H9 (cell line): ENCODE measurements around the gene DISC1. TPM values are rescaled to one million over a fixed set of nuclear protein-coding genes. Genes with fewer than 3 reads are reported as not detected.

Experiments used
- DNase-seq: peaks from one replicate; pipeline ENCODE4 v3.0.0-alpha.2; 2017
- H2AFZ ChIP-seq: one replicate; pipeline ENCODE4 v1.6.1; 2013; ENCODE audit warnings: mild to moderate bottlenecking, low read length, control low read depth, moderate library complexity
- H2AK5ac ChIP-seq: 2 replicates; pipeline ENCODE4 v1.6.1; 2013; ENCODE audit warnings: low read length, control low read depth, mixed read lengths; ENCODE audit not compliant: insufficient read length
- H2BK120ac ChIP-seq: one replicate; pipeline ENCODE4 v1.6.1; 2013; ENCODE audit warnings: low read depth, mild to moderate bottlenecking, low read length, control low read depth, inconsistent platforms; ENCODE audit not compliant: poor library complexity, severe bottlenecking
- H2BK12ac ChIP-seq: 2 replicates; pipeline ENCODE4 v1.6.1; 2013; ENCODE audit warnings: low read length, control low read depth, mixed read lengths, low read depth; ENCODE audit not compliant: insufficient read length
- H2BK15ac ChIP-seq: 2 replicates; pipeline ENCODE4 v1.6.1; 2013; ENCODE audit warnings: low read depth, low read length, control low read depth
- H2BK20ac ChIP-seq: one replicate; pipeline ENCODE4 v1.6.1; 2013; ENCODE audit warnings: low read depth, mild to moderate bottlenecking, low read length, control low read depth, inconsistent platforms; ENCODE audit not compliant: poor library complexity, severe bottlenecking
- H2BK5ac ChIP-seq: 2 replicates; pipeline ENCODE4 v1.6.1; 2013; ENCODE audit warnings: low read length, control low read depth, mixed read lengths; ENCODE audit not compliant: insufficient read length
- H3K14ac ChIP-seq: 2 replicates; pipeline ENCODE4 v1.6.1; 2013; ENCODE audit warnings: low read length, control low read depth; ENCODE audit not compliant: insufficient read depth
- H3K18ac ChIP-seq: 2 replicates; pipeline ENCODE4 v1.6.1; 2013; ENCODE audit warnings: low read depth, mild to moderate bottlenecking, mixed read lengths, low read length, control low read depth; ENCODE audit not compliant: insufficient read length
- H3K23ac ChIP-seq: 2 replicates; pipeline ENCODE4 v1.6.1; 2013; ENCODE audit warnings: low read length, control low read depth, mixed read lengths, low read depth; ENCODE audit not compliant: insufficient read length
- H3K23me2 ChIP-seq: 2 replicates; pipeline ENCODE4 v1.6.1; 2013; ENCODE audit warnings: low read depth, mild to moderate bottlenecking, mixed read lengths, low read length, control low read depth; ENCODE audit not compliant: insufficient read length, poor library complexity, severe bottlenecking
- H3K27ac ChIP-seq: 2 replicates; pipeline ENCODE4 v1.5.1; 2013; ENCODE audit warnings: low read length, control low read depth, mixed read lengths, low read depth; ENCODE audit not compliant: insufficient read length
- H3K27me3 ChIP-seq: 2 replicates; pipeline ENCODE4 v1.6.1; 2013; ENCODE audit warnings: low read length, control low read depth, inconsistent platforms; ENCODE audit not compliant: insufficient read depth
- H3K4ac ChIP-seq: 2 replicates; pipeline ENCODE4 v1.6.1; 2013; ENCODE audit warnings: low read depth, mild to moderate bottlenecking, control low read depth, inconsistent platforms, low read length, moderate library complexity
- H3K4me1 ChIP-seq: 2 replicates; pipeline ENCODE4 v1.6.1; 2013; ENCODE audit warnings: low read length, control low read depth, inconsistent platforms; ENCODE audit not compliant: insufficient read depth
- H3K4me2 ChIP-seq: 2 replicates; pipeline ENCODE4 v1.6.1; 2013; ENCODE audit warnings: low read length, control low read depth, mixed read lengths; ENCODE audit not compliant: insufficient read length, insufficient read depth
- H3K56ac ChIP-seq: 2 replicates; pipeline ENCODE4 v1.6.1; 2013; ENCODE audit warnings: low read depth, mild to moderate bottlenecking, mixed read lengths, low read length, control low read depth; ENCODE audit not compliant: insufficient read length
- H3K79me1 ChIP-seq: 2 replicates; pipeline ENCODE4 v1.6.1; 2013; ENCODE audit warnings: low read depth, mild to moderate bottlenecking, moderate library complexity, low read length, control low read depth, inconsistent platforms; ENCODE audit not compliant: insufficient read depth, poor library complexity, severe bottlenecking
- H3K79me2 ChIP-seq: 2 replicates; pipeline ENCODE4 v1.6.1; 2013; ENCODE audit warnings: low read length, control low read depth, inconsistent platforms; ENCODE audit not compliant: insufficient read depth
- H3K9ac ChIP-seq: 2 replicates; pipeline ENCODE4 v1.6.1; 2013; ENCODE audit warnings: low read length, control low read depth, mixed read lengths; ENCODE audit not compliant: insufficient read length; ENCODE audit errors: extremely low read depth
- H3K9me3 ChIP-seq: one replicate; pipeline ENCODE4 v1.6.1; 2013; ENCODE audit warnings: low read depth, low read length, inconsistent platforms; ENCODE audit not compliant: control insufficient read depth
- H3T11ph ChIP-seq: one replicate; pipeline ENCODE4 v1.6.1; 2013; ENCODE audit warnings: mild to moderate bottlenecking, low read length, control low read depth, inconsistent platforms
- H4K20me1 ChIP-seq: one replicate; pipeline ENCODE4 v1.6.1; 2013; ENCODE audit not compliant: control insufficient read depth, insufficient read length, insufficient read depth
- H4K5ac ChIP-seq: 2 replicates; pipeline ENCODE4 v1.6.1; 2013; ENCODE audit warnings: low read depth, mild to moderate bottlenecking, mixed read lengths, low read length, control low read depth; ENCODE audit not compliant: insufficient read length
- H4K8ac ChIP-seq: replicated peaks from 2 replicates; pipeline ENCODE4 v1.6.1; 2013; ENCODE audit warnings: low read length, control low read depth, mixed read lengths, low read depth; ENCODE audit not compliant: insufficient read length
- H4K91ac ChIP-seq: 2 replicates; pipeline ENCODE4 v1.6.1; 2013; ENCODE audit warnings: low read depth, mild to moderate bottlenecking, moderate library complexity, mixed read lengths, low read length, control low read depth; ENCODE audit not compliant: insufficient read length
- H3K27ac Mint-ChIP-seq, 3 experiments: 2 replicates in 2 of 3; 3 replicates in 1 of 3; pipeline ENCODE4 v1.8.0; 2020 to 2021; ENCODE audit warnings: mixed read lengths in 3 of 3, mild to moderate bottlenecking in 1 of 3, moderate library complexity in 1 of 3
- H3K27me3 Mint-ChIP-seq: 2 replicates; pipeline ENCODE4 v1.8.0; 2021; ENCODE audit warnings: low read depth, mild to moderate bottlenecking, moderate library complexity, mixed read lengths
- H3K36me3 Mint-ChIP-seq, 3 experiments: 2 replicates in 2 of 3; 3 replicates in 1 of 3; pipeline ENCODE4 v1.8.0; 2020 to 2021; ENCODE audit warnings: low read depth in 3 of 3, mixed read lengths in 3 of 3; ENCODE audit not compliant: insufficient read depth in 1 of 3
- H3K4me1 Mint-ChIP-seq, 2 experiments: 2 replicates each; pipeline ENCODE4 v1.8.0; 2020; ENCODE audit warnings: mixed read lengths in 2 of 2
- H3K4me3 Mint-ChIP-seq, 2 experiments: 2 replicates in 1 of 2; 3 replicates in 1 of 2; pipeline ENCODE4 v1.8.0; 2020 to 2021; ENCODE audit warnings: mild to moderate bottlenecking in 2 of 2, mixed read lengths in 2 of 2, moderate library complexity in 1 of 2
- H3K9me3 Mint-ChIP-seq, 2 experiments: 2 replicates in 1 of 2; 3 replicates in 1 of 2; pipeline ENCODE4 v1.8.0; 2020; ENCODE audit warnings: mild to moderate bottlenecking in 2 of 2, mixed read lengths in 2 of 2, moderate library complexity in 1 of 2
- CTCF ChIP-seq: fragments of 200-600 bp; sonication (generic); conservative IDR thresholded peaks from 3 replicates; pipeline ENCODE4 v1.8.0; 2021; ENCODE audit warnings: antibody characterized with exemption, mild to moderate bottlenecking
- total RNA-seq: library from RNA; stranded (reverse); gene quantifications from 2 replicates; pipeline ENCODE4 v1.2.1, GENCODE V29; 2021

The DISC1 gene
- total RNA-seq, 1 experiment from 2014 or later: 2.5 TPM

- Histone ChIP-seq H2BK12ac (no peak overlapping the region), H4K5ac (no peak overlapping the region)
Observed at GRCh38 chr1:231707407-231707806, 80.8 kb downstream of the DISC1 start.

More at GRCh38 chr1:231707407-231707806, 80.8 kb downstream of the DISC1 start:
- Histone ChIP-seq H4K20me1 (no peaks in the 10 kb centered on the region), H3K23me2 (no peaks in the 10 kb centered on the region), H4K8ac (no peak overlapping the region), H2BK5ac (no peak overlapping the region), H3K79me2 (no peaks in the 10 kb centered on the region), H3T11ph (no peak overlapping the region), H3K56ac (no peak overlapping the region), H3K9me3 (no peaks in the 10 kb centered on the region), H3K4me2 (no peak overlapping the region), H3K14ac (no peak overlapping the region), H3K23ac (no peak overlapping the region), H3K4me1 (no peaks in the 10 kb centered on the region), H2AFZ (no peak overlapping the region), H2BK120ac (no peak overlapping the region), H3K27me3 (no peaks in the 10 kb centered on the region), H4K91ac (no peak overlapping the region), H2BK20ac (no peak overlapping the region), H3K18ac (no peak overlapping the region), H3K27ac (no peak overlapping the region), H3K9ac (no peak overlapping the region), H3K79me1 (no peaks in the 10 kb centered on the region), H3K4ac (no peak overlapping the region), H2BK15ac (no peak overlapping the region), H2AK5ac (no peak overlapping the region)
- Mint-ChIP-seq H3K4me3 (no peak overlapping the region), H3K4me1 (peaks cover 3 to 4% of the 10 kb centered on the region in 2 experiments; a peak in 2 of 4 replicates), H3K36me3 (no peaks in the 10 kb centered on the region; a peak in 1 of 7 replicates), H3K27ac (no peak overlapping the region), H3K27me3 (peaks cover 6% of the 10 kb centered on the region; the same call in 1 of the 2 replicates), H3K9me3 (no peaks in the 10 kb centered on the region; a peak in 1 of 5 replicates)
- TF ChIP-seq CTCF: no peak
- DNase-seq: no peak
